Measurements from ENCODE around the gene ENOX1.

DNA sequence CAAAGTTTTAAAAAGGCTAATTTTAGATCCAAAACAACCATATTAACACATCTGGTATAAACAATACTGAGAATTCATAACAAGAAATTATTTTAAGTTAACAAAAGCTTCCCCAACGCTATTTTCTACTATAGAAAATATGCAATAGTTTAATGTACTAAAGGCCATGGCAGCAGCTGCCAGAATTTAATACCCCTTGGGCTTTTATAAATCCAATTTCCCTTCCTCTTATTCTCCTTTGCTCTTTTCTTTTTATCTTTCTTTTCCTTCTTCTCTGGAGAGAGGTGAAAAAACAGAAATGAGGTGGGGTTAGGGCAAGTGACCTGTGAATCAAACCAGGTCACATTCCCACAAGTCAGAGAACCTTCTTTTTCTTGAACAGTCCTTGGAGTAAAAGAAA is 58.9 kb downstream of the ENOX1 start:
- TF ChIP-seq CREM (CRISPR knock-in tag; IDR thresholded peaks at IDR 0.05): no peak
- TF ChIP-seq, protein P1, sequence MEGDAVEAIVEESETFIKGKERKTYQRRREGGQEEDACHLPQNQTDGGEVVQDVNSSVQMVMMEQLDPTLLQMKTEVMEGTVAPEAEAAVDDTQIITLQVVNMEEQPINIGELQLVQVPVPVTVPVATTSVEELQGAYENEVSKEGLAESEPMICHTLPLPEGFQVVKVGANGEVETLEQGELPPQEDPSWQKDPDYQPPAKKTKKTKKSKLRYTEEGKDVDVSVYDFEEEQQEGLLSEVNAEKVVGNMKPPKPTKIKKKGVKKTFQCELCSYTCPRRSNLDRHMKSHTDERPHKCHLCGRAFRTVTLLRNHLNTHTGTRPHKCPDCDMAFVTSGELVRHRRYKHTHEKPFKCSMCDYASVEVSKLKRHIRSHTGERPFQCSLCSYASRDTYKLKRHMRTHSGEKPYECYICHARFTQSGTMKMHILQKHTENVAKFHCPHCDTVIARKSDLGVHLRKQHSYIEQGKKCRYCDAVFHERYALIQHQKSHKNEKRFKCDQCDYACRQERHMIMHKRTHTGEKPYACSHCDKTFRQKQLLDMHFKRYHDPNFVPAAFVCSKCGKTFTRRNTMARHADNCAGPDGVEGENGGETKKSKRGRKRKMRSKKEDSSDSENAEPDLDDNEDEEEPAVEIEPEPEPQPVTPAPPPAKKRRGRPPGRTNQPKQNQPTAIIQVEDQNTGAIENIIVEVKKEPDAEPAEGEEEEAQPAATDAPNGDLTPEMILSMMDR (IDR thresholded peaks at IDR 0.05): no peak
- TF ChIP-seq ZNF232 (CRISPR knock-in tag; IDR thresholded peaks at IDR 0.05): no peak
- TF ChIP-seq, protein P2, sequence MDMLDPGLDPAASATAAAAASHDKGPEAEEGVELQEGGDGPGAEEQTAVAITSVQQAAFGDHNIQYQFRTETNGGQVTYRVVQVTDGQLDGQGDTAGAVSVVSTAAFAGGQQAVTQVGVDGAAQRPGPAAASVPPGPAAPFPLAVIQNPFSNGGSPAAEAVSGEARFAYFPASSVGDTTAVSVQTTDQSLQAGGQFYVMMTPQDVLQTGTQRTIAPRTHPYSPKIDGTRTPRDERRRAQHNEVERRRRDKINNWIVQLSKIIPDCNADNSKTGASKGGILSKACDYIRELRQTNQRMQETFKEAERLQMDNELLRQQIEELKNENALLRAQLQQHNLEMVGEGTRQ (CRISPR knock-in tag; IDR thresholded peaks at IDR 0.05): no peak
- no peak for TF ChIP-seq ZNF121 (CRISPR knock-in tag; IDR thresholded peaks at IDR 0.05)
- TF ChIP-seq, protein P3, sequence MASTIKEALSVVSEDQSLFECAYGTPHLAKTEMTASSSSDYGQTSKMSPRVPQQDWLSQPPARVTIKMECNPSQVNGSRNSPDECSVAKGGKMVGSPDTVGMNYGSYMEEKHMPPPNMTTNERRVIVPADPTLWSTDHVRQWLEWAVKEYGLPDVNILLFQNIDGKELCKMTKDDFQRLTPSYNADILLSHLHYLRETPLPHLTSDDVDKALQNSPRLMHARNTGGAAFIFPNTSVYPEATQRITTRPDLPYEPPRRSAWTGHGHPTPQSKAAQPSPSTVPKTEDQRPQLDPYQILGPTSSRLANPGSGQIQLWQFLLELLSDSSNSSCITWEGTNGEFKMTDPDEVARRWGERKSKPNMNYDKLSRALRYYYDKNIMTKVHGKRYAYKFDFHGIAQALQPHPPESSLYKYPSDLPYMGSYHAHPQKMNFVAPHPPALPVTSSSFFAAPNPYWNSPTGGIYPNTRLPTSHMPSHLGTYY (CRISPR knock-in tag; IDR thresholded peaks at IDR 0.05): no peak
- TF ChIP-seq FOXK1 (CRISPR knock-in tag; IDR thresholded peaks at IDR 0.05): no peak
- no peak for TF ChIP-seq ETV6 (CRISPR knock-in tag; IDR thresholded peaks at IDR 0.05)
- TF ChIP-seq, protein P4, sequence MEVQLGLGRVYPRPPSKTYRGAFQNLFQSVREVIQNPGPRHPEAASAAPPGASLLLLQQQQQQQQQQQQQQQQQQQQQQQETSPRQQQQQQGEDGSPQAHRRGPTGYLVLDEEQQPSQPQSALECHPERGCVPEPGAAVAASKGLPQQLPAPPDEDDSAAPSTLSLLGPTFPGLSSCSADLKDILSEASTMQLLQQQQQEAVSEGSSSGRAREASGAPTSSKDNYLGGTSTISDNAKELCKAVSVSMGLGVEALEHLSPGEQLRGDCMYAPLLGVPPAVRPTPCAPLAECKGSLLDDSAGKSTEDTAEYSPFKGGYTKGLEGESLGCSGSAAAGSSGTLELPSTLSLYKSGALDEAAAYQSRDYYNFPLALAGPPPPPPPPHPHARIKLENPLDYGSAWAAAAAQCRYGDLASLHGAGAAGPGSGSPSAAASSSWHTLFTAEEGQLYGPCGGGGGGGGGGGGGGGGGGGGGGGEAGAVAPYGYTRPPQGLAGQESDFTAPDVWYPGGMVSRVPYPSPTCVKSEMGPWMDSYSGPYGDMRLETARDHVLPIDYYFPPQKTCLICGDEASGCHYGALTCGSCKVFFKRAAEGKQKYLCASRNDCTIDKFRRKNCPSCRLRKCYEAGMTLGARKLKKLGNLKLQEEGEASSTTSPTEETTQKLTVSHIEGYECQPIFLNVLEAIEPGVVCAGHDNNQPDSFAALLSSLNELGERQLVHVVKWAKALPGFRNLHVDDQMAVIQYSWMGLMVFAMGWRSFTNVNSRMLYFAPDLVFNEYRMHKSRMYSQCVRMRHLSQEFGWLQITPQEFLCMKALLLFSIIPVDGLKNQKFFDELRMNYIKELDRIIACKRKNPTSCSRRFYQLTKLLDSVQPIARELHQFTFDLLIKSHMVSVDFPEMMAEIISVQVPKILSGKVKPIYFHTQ (CRISPR knock-in tag; IDR thresholded peaks at IDR 0.05): no peak
- TF ChIP-seq TEAD1 (CRISPR knock-in tag; IDR thresholded peaks at IDR 0.05): no peak
- no peak for TF ChIP-seq TEAD4 (CRISPR knock-in tag; IDR thresholded peaks at IDR 0.05)
- TF ChIP-seq, protein P5, sequence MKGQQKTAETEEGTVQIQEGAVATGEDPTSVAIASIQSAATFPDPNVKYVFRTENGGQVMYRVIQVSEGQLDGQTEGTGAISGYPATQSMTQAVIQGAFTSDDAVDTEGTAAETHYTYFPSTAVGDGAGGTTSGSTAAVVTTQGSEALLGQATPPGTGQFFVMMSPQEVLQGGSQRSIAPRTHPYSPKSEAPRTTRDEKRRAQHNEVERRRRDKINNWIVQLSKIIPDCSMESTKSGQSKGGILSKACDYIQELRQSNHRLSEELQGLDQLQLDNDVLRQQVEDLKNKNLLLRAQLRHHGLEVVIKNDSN (CRISPR knock-in tag; IDR thresholded peaks at IDR 0.05): no peak
